Testis (tissue), 3 donors: ENCODE data around the gene ANP32B. TPM values are rescaled to one million over a fixed set of nuclear protein-coding genes. Genes with fewer than 3 reads are reported as not detected.
"Not testable (repeated sequence)": the region's sequence is repeated elsewhere in the genome, so short reads cannot be mapped to it uniquely, and the experiment has no call there.

ENCODE experiments used
- DNase-seq: peaks from one replicate; pipeline ENCODE4 v3.0.0-alpha.2; 2019
- H3K27ac ChIP-seq, 2 donors: fragments of 200-600 bp; sonication (generic); one replicate each; pipeline ENCODE4 v1.5.1; 2019
- H3K27me3 ChIP-seq: fragments of 200-600 bp; sonication (generic); one replicate; pipeline ENCODE4 v1.5.1; 2019
- H3K36me3 ChIP-seq: fragments of 200-600 bp; sonication (generic); one replicate; pipeline ENCODE4 v1.5.1; 2017; ENCODE audit warnings: low read depth; ENCODE audit errors: missing control alignments
- H3K4me1 ChIP-seq: fragments of 200-600 bp; sonication (generic); one replicate; pipeline ENCODE4 v1.5.1; 2019
- H3K4me3 ChIP-seq, 2 donors: fragments of 200-600 bp; sonication (generic); one replicate each; pipeline ENCODE4 v1.5.1; 2017 to 2019
- H3K9me3 ChIP-seq: fragments of 200-600 bp; sonication (generic); one replicate; pipeline ENCODE4 v1.5.1; 2017
- POLR2A ChIP-seq: fragments of 450-650 bp; IDR thresholded peaks from one replicate; pipeline ENCODE4 v1.6.1; 2017; ENCODE audit warnings: antibody characterized with exemption, mild to moderate bottlenecking, moderate library complexity
- WGBS, 2 donors: methylation state at CpG; one replicate each; pipeline ENCODE4 v1.1.5; 2018; 5-methylcytosine and 5-hydroxymethylcytosine counted together
- intact Hi-C: fragments of 100-400 bp; cut with DNase I; formaldehyde crosslinking; loops from one replicate; pipeline ENCODE4 v1.15.1; 2023; ENCODE audit warnings: low total_unique reads
- polyA plus RNA-seq: library from polyadenylated mRNA; stranded (reverse); fragments of 350-450 nt; fragmentation: Illumina TruSeq; extraction: RNeasy Lipid Tissue Mini Kit (QIAGEN cat#74804); gene quantifications from one replicate; pipeline ENCODE4 v1.2.3, GENCODE V29; 2014; ENCODE audit warnings: low read depth, low replicate concordance; ENCODE audit not compliant: insufficient read depth
- total RNA-seq, 2 donors: library from RNA; depleted of rRNA; stranded (reverse); fragments of >200 nt; gene quantifications; one replicate each; pipeline ENCODE4 v1.2.3, GENCODE V29; 2016
- TF ChIP-seq, protein P1 (sequence below), 3 experiments: fragments of 450-650 bp in 2 of 3; fragments of 200-600 bp in 1 of 3; sonication (generic) in 1 of 3; IDR thresholded peaks; one replicate each; pipeline ENCODE4 v1.5.1; 2016 to 2019; ENCODE audit warnings: antibody characterized with exemption in 3 of 3, mild to moderate bottlenecking in 2 of 3, moderate library complexity in 1 of 3

ANP32B gene
- total and polyA plus RNA-seq, 3 donors from 2014 or later: 33.8 to 89.6 (median 54.3) TPM

DNA sequence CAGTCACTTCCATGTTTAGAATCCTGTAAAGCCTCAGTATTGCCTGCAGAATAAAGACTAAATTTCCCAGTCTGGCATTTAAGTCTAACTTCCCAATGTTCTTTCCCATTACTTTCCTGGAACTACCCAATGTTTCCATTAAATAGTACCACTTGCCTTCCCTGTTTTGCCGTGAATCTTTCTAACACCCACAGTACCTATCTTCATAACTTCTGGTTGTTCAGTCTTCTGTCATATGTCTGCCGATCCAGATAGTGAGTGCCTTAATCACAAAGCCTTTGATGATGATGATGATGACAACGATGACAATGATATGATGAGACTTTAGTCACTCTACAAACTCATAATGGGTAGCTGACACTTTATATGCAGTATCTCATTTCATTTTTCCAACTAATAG is 38.5 kb upstream of the ANP32B start:
- Histone ChIP-seq H3K36me3 (no peaks in the 10 kb centered on the region), H3K4me1 (no peaks in the 10 kb centered on the region), H3K9me3 (no peaks in the 10 kb centered on the region), H3K4me3 (no peak overlapping the region), H3K27ac (no peak overlapping the region), H3K27me3 (no peaks in the 10 kb centered on the region)
- TF ChIP-seq, protein P1, sequence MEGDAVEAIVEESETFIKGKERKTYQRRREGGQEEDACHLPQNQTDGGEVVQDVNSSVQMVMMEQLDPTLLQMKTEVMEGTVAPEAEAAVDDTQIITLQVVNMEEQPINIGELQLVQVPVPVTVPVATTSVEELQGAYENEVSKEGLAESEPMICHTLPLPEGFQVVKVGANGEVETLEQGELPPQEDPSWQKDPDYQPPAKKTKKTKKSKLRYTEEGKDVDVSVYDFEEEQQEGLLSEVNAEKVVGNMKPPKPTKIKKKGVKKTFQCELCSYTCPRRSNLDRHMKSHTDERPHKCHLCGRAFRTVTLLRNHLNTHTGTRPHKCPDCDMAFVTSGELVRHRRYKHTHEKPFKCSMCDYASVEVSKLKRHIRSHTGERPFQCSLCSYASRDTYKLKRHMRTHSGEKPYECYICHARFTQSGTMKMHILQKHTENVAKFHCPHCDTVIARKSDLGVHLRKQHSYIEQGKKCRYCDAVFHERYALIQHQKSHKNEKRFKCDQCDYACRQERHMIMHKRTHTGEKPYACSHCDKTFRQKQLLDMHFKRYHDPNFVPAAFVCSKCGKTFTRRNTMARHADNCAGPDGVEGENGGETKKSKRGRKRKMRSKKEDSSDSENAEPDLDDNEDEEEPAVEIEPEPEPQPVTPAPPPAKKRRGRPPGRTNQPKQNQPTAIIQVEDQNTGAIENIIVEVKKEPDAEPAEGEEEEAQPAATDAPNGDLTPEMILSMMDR (IDR thresholded peaks at IDR 0.05): no peak
- no peak for TF ChIP-seq POLR2A
- 75 to 87% methylated on average over 3 of the region's 3 CpGs for WGBS, 2 donors
- no peak for DNase-seq
- intact Hi-C loops: no loop called here

DNA sequence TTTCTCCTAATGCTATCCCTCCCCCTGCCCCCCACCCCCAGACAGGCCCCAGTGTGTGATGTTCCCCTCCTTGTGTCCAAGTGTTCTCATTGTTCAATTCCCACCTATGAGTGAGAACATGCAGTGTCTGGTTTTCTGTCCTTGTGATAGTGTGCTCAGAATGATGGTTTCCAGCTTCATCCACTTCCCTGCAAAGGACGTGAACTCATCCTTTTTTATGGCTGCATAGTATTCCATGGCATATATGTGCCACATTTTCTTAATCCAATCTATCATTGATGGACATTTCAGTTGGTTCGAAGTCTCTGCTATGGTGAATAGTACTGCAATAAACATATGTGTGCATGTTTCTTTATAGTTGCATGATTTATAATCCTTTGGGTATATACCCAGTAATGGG is 37.7 kb upstream of the ANP32B start:
- H3K4me3 ChIP-seq, intact Hi-C loops, H3K4me1 ChIP-seq, H3K36me3 ChIP-seq, H3K27ac ChIP-seq, H3K27me3 ChIP-seq, DNase-seq, H3K9me3 ChIP-seq: not testable (repeated sequence)
- 83 to 87% methylated on average over 2 of the region's 2 CpGs for WGBS, 2 donors

DNA sequence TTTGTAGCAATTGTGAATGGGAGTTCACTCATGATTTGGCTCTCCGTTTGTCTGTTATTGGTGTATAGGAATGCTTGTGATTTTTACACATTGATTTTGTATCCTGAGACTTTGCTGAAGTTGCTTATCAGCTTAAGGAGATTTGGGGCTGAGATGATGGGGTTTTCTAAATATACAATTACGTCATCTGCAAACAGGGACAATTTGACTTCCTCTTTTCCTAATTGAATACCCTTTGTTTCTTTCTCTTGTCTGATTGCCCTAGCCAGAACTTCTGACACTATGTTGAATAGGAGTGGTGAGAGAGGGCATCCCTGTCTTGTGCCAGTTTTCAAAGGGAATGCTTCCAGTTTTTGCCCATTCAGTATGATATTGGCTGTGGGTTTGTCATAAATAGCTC is 36.0 kb upstream of the ANP32B start:
- intact Hi-C loops, H3K4me1 ChIP-seq: not testable (repeated sequence)
- WGBS, 2 donors: 62 to 66% methylated on average over 2 of the region's 2 CpGs

GRCh38 chr9:97950873-97951272 is 32.3 kb upstream of the ANP32B start:
- H3K9me3 ChIP-seq, DNase-seq, H3K4me1 ChIP-seq, H3K4me3 ChIP-seq, H3K27me3 ChIP-seq, intact Hi-C loops, H3K27ac ChIP-seq, H3K36me3 ChIP-seq: not testable (repeated sequence)
- whole genome bisulfite sequencing, 2 donors: 68 to 83% methylated on average over 4 to 5 of the region's 5 CpGs

More for the DNA sequence above, 36.0 kb upstream of the ANP32B start:
- not testable (repeated sequence) for H3K4me3 ChIP-seq, H3K36me3 ChIP-seq, H3K27me3 ChIP-seq, H3K27ac ChIP-seq, DNase-seq, H3K9me3 ChIP-seq

- H3K36me3 ChIP-seq: no peaks in the 10 kb centered on the region
- DNase-seq: peak; percentile 53
- TF ChIP-seq, protein P1 (IDR thresholded peaks at IDR 0.05): peak in 2 of 3 experiments; percentile 12 to 36
- no peak for TF ChIP-seq POLR2A
- H3K9me3 ChIP-seq: no peaks in the 10 kb centered on the region
- H3K27ac ChIP-seq: no peak overlapping the region
- intact Hi-C loops: no loop called here
- H3K27me3 ChIP-seq: no peaks in the 10 kb centered on the region
- no peaks in the 10 kb centered on the region for H3K4me1 ChIP-seq
- no peak overlapping the region for H3K4me3 ChIP-seq
Measured at GRCh38 chr9:97954550-97954989, 28.6 kb upstream of the ANP32B start.

- H3K36me3 ChIP-seq: no peaks in the 10 kb centered on the region
- TF ChIP-seq, protein P1 (IDR thresholded peaks at IDR 0.05): no peak
- no peak for TF ChIP-seq POLR2A
- intact Hi-C loops: no loop called here
- no peaks in the 10 kb centered on the region for H3K9me3 ChIP-seq
- H3K4me1 ChIP-seq: no peaks in the 10 kb centered on the region
- no peak overlapping the region for H3K4me3 ChIP-seq
- DNase-seq: no peak
- H3K27ac ChIP-seq: no peak overlapping the region
- H3K27me3 ChIP-seq: no peaks in the 10 kb centered on the region
Measured at GRCh38 chr9:97956331-97956730, 26.8 kb upstream of the ANP32B start.
